ENCODE results near the gene OGFOD1.

Gene OGFOD1

GRCh38 chr16:56450986-56451752, at the start of gene OGFOD1, which contains the start of gene NUDT21:
Gene OGFOD1, plus strand, starts transcription at chr16:56451554. Its CDS starts 59 bp downstream, at chr16:56451613.
Gene NUDT21, minus strand, starts transcription at chr16:56451332. Its CDS starts 130 bp downstream, at chr16:56451202.
- peak; percentile 79 to 89 for DNase-seq (ENCODE audit: low read depth in 2 of 2)

GRCh38 chr16:56405977-56406672, 45.2 kb upstream of the OGFOD1 start:
- DNase-seq (ENCODE audit: low read depth in 2 of 2), result no peak

- DNase-seq (ENCODE audit: low read depth in 2 of 2), result no peak
Observed at GRCh38 chr16:56408379-56409098, 42.8 kb upstream of the OGFOD1 start.

GRCh38 chr16:56409195-56409594, 42.2 kb upstream of the OGFOD1 start:
- DNase-seq (ENCODE audit: low read depth in 2 of 2), result no peak

- no peak for DNase-seq (ENCODE audit: low read depth in 2 of 2)
Observed at GRCh38 chr16:56411123-56411522, 40.2 kb upstream of the OGFOD1 start.

- DNase-seq (ENCODE audit: low read depth in 2 of 2), result no peak
Observed at GRCh38 chr16:56411624-56412023, 39.7 kb upstream of the OGFOD1 start.

DNA sequence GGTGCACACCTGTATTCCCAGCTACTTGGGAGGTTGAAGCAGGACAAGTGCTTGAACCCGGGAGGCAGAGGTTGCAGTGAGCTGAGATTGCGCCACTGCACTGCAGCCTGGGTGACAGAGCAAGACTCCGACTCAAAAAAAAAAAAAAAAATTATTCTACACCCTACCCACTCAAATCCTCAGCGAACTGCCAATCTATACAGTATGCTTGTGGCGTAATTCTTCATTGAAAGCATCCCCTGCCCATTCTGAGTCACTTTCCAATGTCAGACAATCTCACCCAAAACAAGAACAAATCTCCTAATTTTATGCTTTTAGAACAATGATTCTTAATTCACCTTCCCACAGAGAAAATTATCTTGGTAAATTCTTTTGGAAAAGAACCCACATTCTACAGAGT, 38.0 kb upstream of the OGFOD1 start:
- DNase-seq (ENCODE audit: low read depth in 2 of 2), result no peak

DNA sequence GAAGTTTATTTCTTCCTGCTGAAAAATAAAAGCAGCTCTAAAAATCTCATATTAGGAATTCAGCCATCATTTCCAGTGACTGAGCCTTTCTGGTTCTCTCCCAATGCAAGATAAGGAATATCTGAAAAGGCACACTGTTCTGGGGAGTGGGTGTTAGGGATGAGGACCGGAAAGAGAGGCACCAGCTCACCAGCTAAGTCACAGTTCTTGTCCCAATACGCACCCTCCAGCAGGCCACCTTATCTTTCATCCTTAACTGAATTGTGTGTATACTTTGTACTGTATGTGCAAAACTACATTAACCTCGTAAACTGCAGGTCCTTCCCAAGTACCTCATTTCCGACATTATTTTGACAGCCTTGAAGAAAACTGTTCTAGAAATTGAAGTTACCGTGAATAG, 37.0 kb upstream of the OGFOD1 start:
- no peak for DNase-seq (ENCODE audit: low read depth in 2 of 2)

GRCh38 chr16:56415875-56416274, 35.5 kb upstream of the OGFOD1 start:
- DNase-seq (ENCODE audit: low read depth in 2 of 2), result no peak

GRCh38 chr16:56417138-56417537, 34.2 kb upstream of the OGFOD1 start:
- no peak for DNase-seq (ENCODE audit: low read depth in 2 of 2)

- no peak for DNase-seq (ENCODE audit: low read depth in 2 of 2)
Observed at GRCh38 chr16:56419740-56420548, 31.4 kb upstream of the OGFOD1 start.

DNA sequence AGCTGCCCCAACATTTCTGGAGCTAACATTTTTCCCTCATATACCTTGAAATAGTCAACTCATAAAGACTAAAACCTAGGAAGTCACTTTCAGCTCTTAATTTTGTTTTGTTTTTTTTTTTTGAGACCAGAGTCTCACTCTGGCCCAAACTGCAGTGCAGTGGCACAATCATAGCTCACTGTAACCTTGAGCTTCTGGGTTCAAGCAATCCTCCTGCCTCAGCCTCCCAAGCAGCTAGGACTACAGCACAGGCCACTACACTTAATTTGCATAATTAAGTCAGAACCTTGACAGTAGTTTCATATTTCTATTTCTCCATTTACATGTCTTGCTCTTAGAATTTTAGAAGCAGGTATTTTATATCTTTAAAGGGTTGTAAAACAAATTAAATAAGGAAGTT, 30.7 kb upstream of the OGFOD1 start:
- DNase-seq (ENCODE audit: low read depth in 2 of 2), result no peak

DNA sequence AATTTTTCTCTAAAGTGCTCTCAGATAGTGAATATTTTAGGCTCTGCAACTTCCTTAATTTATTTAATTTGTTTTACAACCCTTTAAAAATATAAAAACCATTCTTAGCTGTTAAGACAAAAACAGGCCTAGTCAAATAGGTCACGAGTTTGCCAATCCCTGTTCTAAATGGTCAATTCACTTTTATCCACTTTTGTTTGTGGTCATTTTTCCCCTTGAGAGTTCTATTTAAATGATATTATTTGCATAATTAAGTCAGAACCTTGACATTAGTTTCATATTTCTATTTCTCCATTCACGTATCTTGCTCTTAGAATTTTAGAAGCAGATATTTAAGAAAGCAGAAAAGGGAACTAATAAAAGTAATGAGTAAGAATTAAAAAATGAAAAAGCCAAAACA, 30.0 kb upstream of the OGFOD1 start:
- no peak for DNase-seq (ENCODE audit: low read depth in 2 of 2)

- DNase-seq (ENCODE audit: low read depth in 2 of 2), result no peak
Observed at GRCh38 chr16:56421976-56422669, 29.2 kb upstream of the OGFOD1 start.

GRCh38 chr16:56422896-56423441, 28.4 kb upstream of the OGFOD1 start:
- no peak for DNase-seq (ENCODE audit: low read depth in 2 of 2)

DNA sequence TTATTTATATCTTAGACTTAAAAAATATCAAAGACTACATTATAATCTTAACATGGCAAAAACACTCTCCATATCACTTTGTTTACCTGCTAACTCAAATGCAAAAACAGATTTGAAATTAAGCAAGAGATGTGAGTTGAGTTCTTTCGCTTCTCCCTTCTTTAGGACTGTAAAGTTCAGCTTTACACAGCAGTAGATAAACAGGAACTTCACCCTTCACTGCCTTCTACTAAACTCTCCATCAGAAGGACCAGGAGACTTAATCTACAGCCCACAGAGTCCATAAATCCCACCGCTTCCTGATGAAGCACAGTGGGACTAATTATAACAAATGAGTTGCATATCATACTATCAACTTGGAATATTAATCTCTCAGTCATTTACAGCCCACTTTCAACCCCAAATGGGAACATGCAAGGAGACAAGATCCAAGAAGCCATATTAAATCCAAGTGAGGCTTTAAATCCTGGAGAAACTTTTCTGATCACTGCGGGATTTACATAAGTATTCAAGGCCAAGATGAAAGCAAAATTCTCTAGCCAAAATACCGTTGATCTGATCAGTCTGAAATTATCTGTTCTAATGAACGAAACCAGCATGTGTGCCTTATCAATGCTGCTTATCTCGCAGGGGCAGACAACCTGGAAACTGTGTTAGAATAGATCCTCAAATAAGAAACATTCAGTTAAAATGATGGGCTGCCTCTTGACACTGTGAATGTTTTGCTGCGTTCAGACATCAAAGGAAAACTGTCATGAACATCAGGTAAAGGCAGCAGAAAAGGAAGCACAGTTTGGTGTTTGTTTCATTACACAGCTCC, 27.6 kb upstream of the OGFOD1 start:
- no peak for DNase-seq (ENCODE audit: low read depth in 2 of 2)

DNA sequence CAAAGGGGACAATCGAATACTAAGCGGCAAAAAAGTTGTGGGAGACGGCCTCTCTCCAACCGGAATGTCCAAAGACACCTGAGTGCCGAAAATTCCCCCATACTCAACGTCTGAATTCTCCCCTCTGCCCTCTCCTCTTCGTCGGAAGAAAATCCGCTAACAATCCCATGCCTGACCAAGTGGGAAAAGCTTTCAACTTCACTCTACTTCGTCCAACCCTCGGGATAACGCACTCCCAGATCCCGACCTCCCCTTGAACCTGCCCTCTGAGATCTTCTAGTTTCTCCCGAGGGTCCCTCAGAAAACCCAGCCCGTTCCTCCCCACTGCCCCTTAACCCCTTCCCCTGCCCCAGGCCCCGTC, 27.0 kb upstream of the OGFOD1 start:
- no peak for DNase-seq (ENCODE audit: low read depth in 2 of 2)

DNA sequence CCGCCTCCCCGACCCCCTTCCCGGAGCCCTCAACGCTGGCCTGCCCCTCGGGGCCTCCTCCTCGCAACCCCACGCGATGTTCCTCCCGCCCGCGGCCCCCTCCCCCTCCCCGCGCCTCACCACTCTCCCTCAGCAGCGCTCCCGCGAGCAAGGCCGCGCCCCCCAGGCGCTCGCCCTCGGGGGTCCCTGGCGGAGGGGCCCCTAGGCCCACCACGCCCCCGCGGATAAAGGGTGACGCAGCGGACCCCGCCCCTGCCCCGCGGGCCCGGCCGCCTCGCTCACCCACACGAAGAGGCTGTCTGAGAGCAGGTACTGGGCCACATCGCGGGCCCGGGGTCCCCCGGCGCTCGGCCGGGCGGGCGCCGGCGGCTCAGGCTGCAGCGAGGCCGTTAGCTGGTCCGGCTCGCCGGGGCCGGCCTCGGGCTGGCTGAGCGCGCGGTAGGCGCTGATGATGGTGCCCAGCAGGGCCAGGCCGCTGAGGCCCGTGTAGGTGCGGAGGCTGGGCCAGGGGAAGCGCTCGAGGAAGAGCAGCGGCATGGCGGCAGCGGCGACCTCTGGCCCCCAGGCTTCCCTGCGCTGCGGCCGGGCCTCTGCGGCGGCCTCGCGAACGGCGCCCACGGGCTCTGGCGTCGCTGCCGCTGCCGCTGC, 26.4 kb upstream of the OGFOD1 start:
- DNase-seq (ENCODE audit: low read depth in 2 of 2), result peak in 1 of 2 donors; percentile 16

DNA sequence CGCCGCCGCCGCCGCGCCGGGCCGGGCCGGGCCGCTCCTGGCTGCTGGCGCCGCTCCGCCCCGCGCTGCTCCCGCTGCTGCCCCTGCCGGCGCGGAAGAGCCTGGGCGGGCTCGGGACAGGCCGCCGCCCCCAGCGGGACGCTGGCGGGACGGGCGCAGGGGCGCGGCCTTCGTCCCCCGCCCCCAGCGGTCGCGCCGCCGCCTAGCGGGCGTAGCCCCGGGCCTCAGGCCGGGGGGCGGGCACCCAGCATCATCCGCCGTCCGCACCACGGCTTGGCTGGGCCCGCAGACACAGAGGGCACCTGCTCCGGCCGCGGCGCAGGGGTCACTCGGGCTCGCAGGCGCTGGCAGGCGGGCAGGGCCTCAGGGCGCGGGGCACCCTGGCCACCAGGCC, 25.9 kb upstream of the OGFOD1 start, which contains the start of gene AMFR:
Gene AMFR, minus strand, starts transcription at position 107 of the 394 bp plus-strand sequence. CDS start 218 bp downstream, outside the sequence.
- DNase-seq (ENCODE audit: low read depth in 2 of 2), result peak; percentile 36 to 51

All from stimulated activated CD4-positive, alpha-beta T cell treated with anti-CD3 and anti-CD28 coated beads, Interleukin-4, amount 100 ng/mL, for 48 hours (primary cell).